HepG2 (cell line): ENCODE results near the gene DGAT2. TPM values are rescaled to one million over a fixed set of nuclear protein-coding genes. Genes with fewer than 3 reads are reported as not detected.

Source experiments
- ARID4A ChIP-seq: sonication (generic); formaldehyde crosslinking; IDR thresholded peaks from 2 replicates; pipeline ENCODE4 v1.5.0; 2020; ENCODE audit warnings: mild to moderate bottlenecking, missing genetic modification reagents, borderline replicate concordance
- BRD4 ChIP-seq: sonication (generic); formaldehyde crosslinking; IDR thresholded peaks from 2 replicates; pipeline ENCODE4 v1.4.0; 2020; ENCODE audit warnings: missing genetic modification reagents
- FOSL1 ChIP-seq: sonication (generic); formaldehyde crosslinking; IDR thresholded peaks from 2 replicates; pipeline ENCODE4 v1.9.0; 2021; ENCODE audit warnings: missing genetic modification reagents, borderline replicate concordance
- KDM4B ChIP-seq: sonication (generic); formaldehyde crosslinking; IDR thresholded peaks from 2 replicates; pipeline ENCODE4 v1.4.0; 2020; ENCODE audit warnings: missing genetic modification reagents
- KDM5A ChIP-seq: fragments of 200-600 bp; sonication (generic); IDR thresholded peaks from 2 replicates; pipeline ENCODE4 v1.7.0; 2018; ENCODE audit warnings: antibody characterized with exemption, mild to moderate bottlenecking, low read length, borderline replicate concordance
- MATR3 ChIP-seq: sonication (generic); formaldehyde crosslinking; IDR thresholded peaks from 2 replicates; pipeline ENCODE4 v1.4.0; 2020; ENCODE audit warnings: missing genetic modification reagents
- NR3C1 ChIP-seq: sonication (generic); formaldehyde crosslinking; IDR thresholded peaks from 2 replicates; pipeline ENCODE4 v1.4.0; 2020; ENCODE audit warnings: missing genetic modification reagents
- PHF21A ChIP-seq: sonication (generic); formaldehyde crosslinking; IDR thresholded peaks from 2 replicates; pipeline ENCODE4 v1.5.0; 2020; ENCODE audit warnings: mild to moderate bottlenecking, missing genetic modification reagents
- RORA ChIP-seq: sonication (generic); formaldehyde crosslinking; IDR thresholded peaks from 2 replicates; pipeline ENCODE4 v1.5.0; 2020; ENCODE audit warnings: mild to moderate bottlenecking, missing genetic modification reagents, moderate library complexity
- SMARCC2 ChIP-seq: fragments of 450-650 bp; IDR thresholded peaks from 2 replicates; pipeline ENCODE4 v1.6.1; 2017; ENCODE audit warnings: antibody characterized with exemption, mild to moderate bottlenecking
- SP2 ChIP-seq: sonication (generic); formaldehyde crosslinking; IDR thresholded peaks from 2 replicates; pipeline ENCODE4 v1.5.1; 2020; ENCODE audit warnings: mild to moderate bottlenecking, missing genetic modification reagents
- ZFAT ChIP-seq: sonication (generic); formaldehyde crosslinking; conservative IDR thresholded peaks from 2 replicates; pipeline ENCODE4 v1.8.1; 2023; ENCODE audit warnings: missing genetic modification reagents, inconsistent platforms
- ZNF224 ChIP-seq: sonication (generic); formaldehyde crosslinking; IDR thresholded peaks from 2 replicates; pipeline ENCODE4 v1.5.0; 2020; ENCODE audit warnings: mild to moderate bottlenecking, missing genetic modification reagents
- ZNF512 ChIP-seq: sonication (generic); formaldehyde crosslinking; IDR thresholded peaks from 2 replicates; pipeline ENCODE4 v1.4.0; 2020; ENCODE audit warnings: mild to moderate bottlenecking, missing genetic modification reagents
- ZNF558 ChIP-seq: sonication (generic); formaldehyde crosslinking; IDR thresholded peaks from 2 replicates; pipeline ENCODE4 v1.9.0; 2022; ENCODE audit warnings: mild to moderate bottlenecking, missing genetic modification reagents, borderline replicate concordance
- ZNF589 ChIP-seq: sonication (generic); formaldehyde crosslinking; conservative IDR thresholded peaks from 2 replicates; pipeline ENCODE4 v1.8.0; 2022; ENCODE audit warnings: mild to moderate bottlenecking, moderate library complexity, missing genetic modification reagents
- ZNF724P ChIP-seq: sonication (generic); formaldehyde crosslinking; IDR thresholded peaks from 2 replicates; pipeline ENCODE4 v1.8.0; 2022; ENCODE audit warnings: missing genetic modification reagents, borderline replicate concordance
- ZNF770 ChIP-seq: sonication (generic); formaldehyde crosslinking; IDR thresholded peaks from 2 replicates; pipeline ENCODE4 v1.5.0; 2020; ENCODE audit warnings: mild to moderate bottlenecking, missing genetic modification reagents
- polyA plus RNA-seq, 8 experiments: library from polyadenylated mRNA; depleted of rRNA in 3 of 8; stranded (reverse) in 7 of 8; unstranded in 1 of 8; fragments of >200 nt; fragmentation: Illumina TruSeq in 4 of 8; extraction: Trizol in 4 of 8; gene quantifications; 2 replicates each; pipeline versions ENCODE4 v1.2.1 to v1.2.3, GENCODE V29; 2011 to 2016; ENCODE audit warnings: low read depth in 4 of 8, missing spikeins in 1 of 8, mixed read lengths in 1 of 8; ENCODE audit not compliant: insufficient read depth in 1 of 8
- total RNA-seq, 5 experiments: library from RNA; depleted of rRNA; stranded (reverse); fragments of >200 nt; fragmentation: Illumina TruSeq; extraction: Trizol; gene quantifications; 2 replicates each; pipeline ENCODE4 v1.2.3, GENCODE V29; 2016; ENCODE audit warnings: low read depth in 1 of 5
- TF ChIP-seq, protein P1 (sequence below): sonication (generic); formaldehyde crosslinking; IDR thresholded peaks from 2 replicates; pipeline ENCODE4 v1.5.0; 2020; ENCODE audit warnings: missing genetic modification reagents
- TF ChIP-seq, protein P2 (sequence below): sonication (generic); formaldehyde crosslinking; IDR thresholded peaks from 2 replicates; pipeline ENCODE4 v1.4.0; 2020; ENCODE audit warnings: mild to moderate bottlenecking, low read depth, missing genetic modification reagents

The DGAT2 gene
- total and polyA plus RNA-seq, 2 of the 13 experiments (the other 11 are each of a cell fraction or from before 2014, with no cell fraction given): 39.0 to 65.6 TPM

DNA sequence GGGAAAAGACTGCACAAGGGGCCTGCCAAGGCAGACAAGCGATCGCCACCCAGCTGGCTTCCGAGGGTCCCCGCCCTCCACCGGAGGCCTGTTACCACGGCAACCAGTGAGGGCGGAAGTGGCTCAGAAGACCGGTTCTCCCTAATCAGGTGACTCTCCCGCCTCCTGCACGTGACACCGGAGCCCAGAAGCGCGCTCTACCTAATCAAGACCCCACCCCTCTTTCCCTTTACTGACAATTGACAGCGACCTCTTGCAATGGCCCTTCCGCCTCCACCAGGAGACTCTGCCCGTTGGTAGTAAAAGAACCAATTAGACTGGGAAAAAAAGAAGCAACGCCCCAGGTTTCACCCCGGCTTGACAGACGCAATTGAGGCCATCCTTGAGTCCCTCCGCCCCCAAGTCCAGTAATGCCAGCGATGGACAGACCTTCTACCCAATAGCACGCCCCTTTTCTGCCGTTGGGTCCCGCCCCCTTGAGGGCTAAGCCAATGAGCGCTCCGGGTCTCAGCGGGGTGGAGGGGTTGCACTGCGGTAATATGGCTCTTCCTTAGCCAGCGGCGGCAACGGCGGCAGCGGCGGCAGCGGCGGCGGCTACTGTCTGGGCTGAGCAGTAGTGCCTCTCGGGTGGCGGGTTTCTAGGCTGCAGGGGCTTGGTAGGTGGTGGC is 46.2 kb downstream of the DGAT2 start, which contains the start of gene UVRAG (continued):
- no peak for TF ChIP-seq ZNF770
- TF ChIP-seq PHF21A (CRISPR knock-in tag): 0 out of 2 replicates have a peak, but pooled peaks have one; percentile 20
- TF ChIP-seq SP2 (CRISPR knock-in tag): peak; percentile 100
- no peak for TF ChIP-seq SMARCC2
- TF ChIP-seq ARID4A (CRISPR knock-in tag): peak; percentile 91
- no peak for TF ChIP-seq RORA (CRISPR knock-in tag)
- TF ChIP-seq ZNF558 (CRISPR knock-in tag): no peak
- TF ChIP-seq ZNF589 (CRISPR knock-in tag): no peak
- TF ChIP-seq NR3C1: no peak
- 0 out of 2 replicates have a peak, but pooled peaks have one; percentile 24 for TF ChIP-seq ZNF224 (CRISPR knock-in tag)
- TF ChIP-seq ZNF512 (CRISPR knock-in tag): no peak
- TF ChIP-seq BRD4 (CRISPR knock-in tag): 0 out of 2 replicates have a peak, but pooled peaks have one; percentile 34
- TF ChIP-seq, protein P1, sequence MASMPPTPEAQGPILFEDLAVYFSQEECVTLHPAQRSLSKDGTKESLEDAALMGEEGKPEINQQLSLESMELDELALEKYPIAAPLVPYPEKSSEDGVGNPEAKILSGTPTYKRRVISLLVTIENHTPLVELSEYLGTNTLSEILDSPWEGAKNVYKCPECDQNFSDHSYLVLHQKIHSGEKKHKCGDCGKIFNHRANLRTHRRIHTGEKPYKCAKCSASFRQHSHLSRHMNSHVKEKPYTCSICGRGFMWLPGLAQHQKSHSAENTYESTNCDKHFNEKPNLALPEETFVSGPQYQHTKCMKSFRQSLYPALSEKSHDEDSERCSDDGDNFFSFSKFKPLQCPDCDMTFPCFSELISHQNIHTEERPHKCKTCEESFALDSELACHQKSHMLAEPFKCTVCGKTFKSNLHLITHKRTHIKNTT: no peak
- TF ChIP-seq MATR3 (CRISPR knock-in tag): no peak
- no peak for TF ChIP-seq ZFAT (CRISPR knock-in tag)
- no peak for TF ChIP-seq FOSL1 (CRISPR knock-in tag)
- TF ChIP-seq KDM4B (CRISPR knock-in tag): no peak
- TF ChIP-seq KDM5A: peak; percentile 43; the same call in 1 of the 2 replicates
- TF ChIP-seq, protein P2, sequence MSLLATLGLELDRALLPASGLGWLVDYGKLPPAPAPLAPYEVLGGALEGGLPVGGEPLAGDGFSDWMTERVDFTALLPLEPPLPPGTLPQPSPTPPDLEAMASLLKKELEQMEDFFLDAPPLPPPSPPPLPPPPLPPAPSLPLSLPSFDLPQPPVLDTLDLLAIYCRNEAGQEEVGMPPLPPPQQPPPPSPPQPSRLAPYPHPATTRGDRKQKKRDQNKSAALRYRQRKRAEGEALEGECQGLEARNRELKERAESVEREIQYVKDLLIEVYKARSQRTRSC: no peak
- no peak for TF ChIP-seq ZNF724P
